Mesothelial cell of epicardium (in vitro differentiated cells): ENCODE measurements around the gene ANO10. TPM values are rescaled to one million over a fixed set of nuclear protein-coding genes. Genes with fewer than 3 reads are reported as not detected.
A peak's percentile ranks its signal among the peaks of the same experiment; 100 is the strongest.
"Not testable (repeated sequence)": the region's sequence is repeated elsewhere in the genome, so short reads cannot be mapped to it uniquely, and the experiment has no call there.

Experiments
- DNase-seq, 2 experiments: peaks; one replicate each; pipeline ENCODE4 v3.0.0; 2021; ENCODE audit warnings: low spot score in 2 of 2; ENCODE audit not compliant: unreplicated experiment in 2 of 2
- H3K27ac Mint-ChIP-seq: 2 replicates; pipeline ENCODE4 v1.8.0; 2021; ENCODE audit warnings: mixed read lengths
- H3K27me3 Mint-ChIP-seq: 2 replicates; pipeline ENCODE4 v1.8.0; 2021; ENCODE audit warnings: low read depth, mixed read lengths
- H3K36me3 Mint-ChIP-seq: 2 replicates; pipeline ENCODE4 v1.8.0; 2021; ENCODE audit warnings: mixed read lengths
- H3K4me1 Mint-ChIP-seq: 2 replicates; pipeline ENCODE4 v1.8.0; 2021; ENCODE audit warnings: mixed read lengths
- H3K4me3 Mint-ChIP-seq: 2 replicates; pipeline ENCODE4 v1.8.0; 2021; ENCODE audit warnings: mild to moderate bottlenecking, moderate library complexity, mixed read lengths
- H3K9me3 Mint-ChIP-seq: 2 replicates; pipeline ENCODE4 v1.8.0; 2021; ENCODE audit warnings: mixed read lengths
- total RNA-seq: library from RNA; stranded (reverse); gene quantifications from 3 replicates; pipeline ENCODE4 v1.2.1, GENCODE V29; 2021
- TF ChIP-seq, protein P1 (sequence below): fragments of 200-600 bp; sonication (generic); IDR thresholded peaks from one replicate; pipeline ENCODE4 v1.5.0; 2021; ENCODE audit warnings: antibody characterized with exemption; ENCODE audit not compliant: unreplicated experiment

ANO10 gene, protein sequence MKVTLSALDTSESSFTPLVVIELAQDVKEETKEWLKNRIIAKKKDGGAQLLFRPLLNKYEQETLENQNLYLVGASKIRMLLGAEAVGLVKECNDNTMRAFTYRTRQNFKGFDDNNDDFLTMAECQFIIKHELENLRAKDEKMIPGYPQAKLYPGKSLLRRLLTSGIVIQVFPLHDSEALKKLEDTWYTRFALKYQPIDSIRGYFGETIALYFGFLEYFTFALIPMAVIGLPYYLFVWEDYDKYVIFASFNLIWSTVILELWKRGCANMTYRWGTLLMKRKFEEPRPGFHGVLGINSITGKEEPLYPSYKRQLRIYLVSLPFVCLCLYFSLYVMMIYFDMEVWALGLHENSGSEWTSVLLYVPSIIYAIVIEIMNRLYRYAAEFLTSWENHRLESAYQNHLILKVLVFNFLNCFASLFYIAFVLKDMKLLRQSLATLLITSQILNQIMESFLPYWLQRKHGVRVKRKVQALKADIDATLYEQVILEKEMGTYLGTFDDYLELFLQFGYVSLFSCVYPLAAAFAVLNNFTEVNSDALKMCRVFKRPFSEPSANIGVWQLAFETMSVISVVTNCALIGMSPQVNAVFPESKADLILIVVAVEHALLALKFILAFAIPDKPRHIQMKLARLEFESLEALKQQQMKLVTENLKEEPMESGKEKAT
- 27.1 to 30.5 TPM (median 29.8 TPM) in 3 replicates for total RNA-seq

DNA sequence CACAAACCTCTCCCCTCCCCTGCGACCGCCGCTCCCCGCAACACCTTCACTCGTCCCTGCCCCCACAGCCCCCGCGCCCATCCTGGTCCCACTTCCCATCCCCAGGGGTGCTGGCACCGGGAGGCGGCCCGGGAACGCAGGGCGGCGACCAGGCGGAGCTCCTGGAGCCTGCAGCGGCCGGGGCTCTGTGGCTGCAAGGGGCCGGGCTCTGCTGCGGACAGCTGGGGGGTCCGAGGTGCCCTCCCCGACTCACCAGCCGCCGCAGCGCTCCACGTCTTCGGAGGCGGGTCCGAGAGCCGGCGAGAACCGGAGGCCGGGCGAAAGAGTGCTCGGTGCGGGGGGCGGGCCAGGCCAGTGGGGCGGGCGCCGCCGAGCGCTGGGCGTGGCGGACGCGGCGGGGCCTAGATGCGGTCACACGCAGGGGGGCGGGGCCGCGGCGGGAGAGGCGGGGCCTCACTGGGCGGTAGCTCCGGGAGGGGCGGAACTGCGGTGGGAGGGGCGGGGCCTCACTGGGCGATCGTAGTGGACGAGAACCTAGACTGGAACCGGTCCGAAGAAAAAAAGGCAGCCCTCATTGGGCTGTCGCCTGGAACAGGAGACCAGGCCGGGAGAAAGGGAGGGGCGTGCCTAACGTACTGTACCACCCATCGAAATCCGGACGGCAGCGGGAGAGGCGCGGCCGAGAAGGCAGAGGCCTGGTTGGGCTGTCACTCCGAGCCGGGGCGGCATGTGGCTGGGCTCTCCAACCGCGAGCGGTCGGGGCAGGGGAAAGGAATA lies at the start of gene ANO10:
ANO10 (minus strand) TSS at position 356 of the 777 bp plus-strand sequence. CDS start 16,159 bp downstream, outside the sequence.
- DNase-seq: peak; percentile 99
- TF ChIP-seq, protein P1, sequence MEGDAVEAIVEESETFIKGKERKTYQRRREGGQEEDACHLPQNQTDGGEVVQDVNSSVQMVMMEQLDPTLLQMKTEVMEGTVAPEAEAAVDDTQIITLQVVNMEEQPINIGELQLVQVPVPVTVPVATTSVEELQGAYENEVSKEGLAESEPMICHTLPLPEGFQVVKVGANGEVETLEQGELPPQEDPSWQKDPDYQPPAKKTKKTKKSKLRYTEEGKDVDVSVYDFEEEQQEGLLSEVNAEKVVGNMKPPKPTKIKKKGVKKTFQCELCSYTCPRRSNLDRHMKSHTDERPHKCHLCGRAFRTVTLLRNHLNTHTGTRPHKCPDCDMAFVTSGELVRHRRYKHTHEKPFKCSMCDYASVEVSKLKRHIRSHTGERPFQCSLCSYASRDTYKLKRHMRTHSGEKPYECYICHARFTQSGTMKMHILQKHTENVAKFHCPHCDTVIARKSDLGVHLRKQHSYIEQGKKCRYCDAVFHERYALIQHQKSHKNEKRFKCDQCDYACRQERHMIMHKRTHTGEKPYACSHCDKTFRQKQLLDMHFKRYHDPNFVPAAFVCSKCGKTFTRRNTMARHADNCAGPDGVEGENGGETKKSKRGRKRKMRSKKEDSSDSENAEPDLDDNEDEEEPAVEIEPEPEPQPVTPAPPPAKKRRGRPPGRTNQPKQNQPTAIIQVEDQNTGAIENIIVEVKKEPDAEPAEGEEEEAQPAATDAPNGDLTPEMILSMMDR: no peak
- H3K36me3 Mint-ChIP-seq: no peaks in the 10 kb centered on the region
- H3K4me1 Mint-ChIP-seq: peaks cover 15% of the 10 kb centered on the region
- no peaks in the 10 kb centered on the region for H3K27me3 Mint-ChIP-seq
- H3K27ac Mint-ChIP-seq: peak within 1 kb of the TSS; percentile 97
- H3K4me3 Mint-ChIP-seq: peak within 1 kb of the TSS; percentile 89
- H3K9me3 Mint-ChIP-seq: no peaks in the 10 kb centered on the region

DNA sequence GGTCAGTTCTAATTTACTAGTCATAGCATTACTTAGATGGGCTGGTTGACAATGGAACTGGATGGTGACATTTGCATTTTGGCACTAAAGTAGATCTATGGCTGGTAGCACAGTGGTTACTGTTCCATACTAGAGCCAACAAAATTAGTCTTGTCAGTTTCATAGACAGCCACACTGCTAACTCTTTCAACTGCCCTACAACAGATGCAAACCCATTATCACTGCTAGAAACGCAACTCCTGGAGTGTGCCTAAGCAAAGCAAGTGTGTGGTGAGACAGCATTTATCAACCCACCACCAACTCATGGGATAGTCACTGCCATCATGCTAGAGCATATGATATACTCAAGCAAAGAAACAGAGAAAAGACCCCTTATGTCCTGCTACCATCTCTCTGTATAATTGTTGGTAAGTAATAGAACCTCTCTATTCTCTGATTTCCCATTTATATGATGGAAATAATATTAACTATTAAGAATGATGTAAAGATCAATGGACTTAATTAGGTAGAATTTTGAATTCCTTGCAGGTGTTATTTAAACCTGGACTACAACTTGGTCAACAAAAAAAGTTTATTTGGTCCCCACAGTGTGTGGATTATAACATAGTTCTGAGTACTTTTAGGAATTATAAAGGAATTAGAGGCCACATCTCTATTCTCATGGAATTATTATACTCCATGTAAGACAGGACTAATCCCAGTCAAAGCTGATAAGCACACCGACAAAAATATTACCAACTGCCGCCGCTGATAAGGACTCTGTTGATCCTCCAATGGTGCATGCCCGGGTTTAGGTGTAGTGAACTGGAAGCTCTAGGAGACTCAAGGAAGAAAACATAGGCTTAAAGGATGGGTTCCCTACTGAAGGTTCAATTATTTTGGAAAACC lies 49.1 kb upstream of the ANO10 start:
- Mint-ChIP-seq H3K9me3 (no peaks in the 10 kb centered on the region), H3K4me3 (no peak overlapping the region), H3K4me1 (peaks cover 2% of the 10 kb centered on the region)

DNA sequence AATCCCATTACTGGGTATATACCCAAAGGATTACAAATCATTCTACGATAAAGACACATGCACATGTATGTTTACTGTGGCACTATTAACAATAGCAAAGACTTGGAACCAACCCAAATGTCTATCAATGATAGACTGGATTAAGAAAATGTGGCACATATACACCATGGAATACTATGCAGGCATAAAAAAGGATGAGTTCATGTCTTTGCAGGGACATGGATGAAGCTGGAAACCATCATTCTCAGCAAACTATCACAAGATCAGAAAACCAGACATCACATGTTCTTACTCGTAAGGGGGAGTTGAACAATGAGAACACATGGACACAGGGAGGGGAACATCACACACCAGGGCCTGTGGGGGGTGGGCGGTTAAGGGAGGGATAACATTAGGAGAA lies 43.2 kb upstream of the ANO10 start:
- H3K9me3 Mint-ChIP-seq: peaks cover 45% of the 10 kb centered on the region
- DNase-seq, H3K4me3 Mint-ChIP-seq, H3K27me3 Mint-ChIP-seq, H3K27ac Mint-ChIP-seq, H3K4me1 Mint-ChIP-seq: not testable (repeated sequence)
- H3K36me3 Mint-ChIP-seq: peaks cover 18% of the 10 kb centered on the region

More for the DNA sequence above, 49.1 kb upstream of the ANO10 start:
- Mint-ChIP-seq H3K36me3 (no peaks in the 10 kb centered on the region), H3K27ac (no peak overlapping the region), H3K27me3 (no peaks in the 10 kb centered on the region)
- TF ChIP-seq, protein P1: no peak
- no peak for DNase-seq

DNA sequence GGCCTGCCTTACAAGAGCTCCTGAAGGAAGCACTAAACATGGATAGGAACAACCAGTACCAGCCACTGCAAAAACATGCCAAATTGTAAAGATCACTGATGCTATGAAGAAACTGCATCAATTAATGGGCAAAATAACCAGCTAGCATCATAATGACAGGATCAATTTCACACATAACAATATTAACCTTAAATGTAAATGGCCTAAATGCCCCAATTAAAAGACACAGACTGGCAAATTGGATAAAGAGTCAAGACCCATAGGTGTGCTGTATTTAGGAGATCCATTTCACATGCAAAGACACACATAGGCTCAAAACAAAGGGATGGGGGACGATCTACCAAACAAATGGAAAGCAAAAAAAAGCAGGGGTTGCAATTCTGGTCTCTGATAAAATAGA lies 39.6 kb upstream of the ANO10 start:
- peaks cover 45% of the 10 kb centered on the region for H3K9me3 Mint-ChIP-seq
- H3K27ac Mint-ChIP-seq, H3K4me3 Mint-ChIP-seq, H3K27me3 Mint-ChIP-seq, H3K4me1 Mint-ChIP-seq, DNase-seq: not testable (repeated sequence)
- peaks cover 18% of the 10 kb centered on the region for H3K36me3 Mint-ChIP-seq

DNA sequence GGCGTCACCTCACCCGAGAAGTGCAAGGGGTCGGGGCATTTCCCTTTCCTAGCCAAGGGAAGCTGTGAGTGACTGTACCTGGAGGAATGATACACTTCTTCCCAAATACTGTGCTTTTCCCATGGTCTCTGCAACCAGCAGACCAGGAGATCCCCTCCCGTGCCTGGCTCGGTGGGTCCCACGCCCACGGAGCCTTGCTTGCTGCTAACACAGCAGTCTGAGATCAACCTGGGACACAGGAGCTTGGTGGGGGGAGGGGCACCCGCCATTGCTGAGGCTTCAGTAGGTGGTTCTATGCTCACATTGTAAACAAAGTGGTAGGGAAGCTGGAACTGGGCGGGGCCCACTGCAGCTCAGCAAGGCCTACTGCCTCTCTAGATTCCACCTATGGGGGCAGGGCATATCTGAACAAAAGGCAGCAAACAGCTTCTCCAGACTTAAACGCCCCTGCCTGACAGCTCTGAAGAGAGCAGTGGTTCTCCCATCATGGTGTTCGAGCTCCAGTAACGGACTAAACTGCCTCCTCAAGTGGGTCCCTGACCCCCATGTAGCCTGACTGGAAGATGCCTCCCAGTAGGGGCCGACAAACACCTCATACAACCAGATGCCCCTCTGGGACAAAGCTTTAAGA lies 37.6 kb upstream of the ANO10 start:
- Mint-ChIP-seq H3K27ac (no peak overlapping the region), H3K36me3 (peaks cover 16% of the 10 kb centered on the region), H3K27me3 (no peaks in the 10 kb centered on the region), H3K9me3 (peaks cover 36% of the 10 kb centered on the region), H3K4me1 (no peaks in the 10 kb centered on the region), H3K4me3 (no peak overlapping the region)
- TF ChIP-seq, protein P1: no peak
- DNase-seq: no peak

DNA sequence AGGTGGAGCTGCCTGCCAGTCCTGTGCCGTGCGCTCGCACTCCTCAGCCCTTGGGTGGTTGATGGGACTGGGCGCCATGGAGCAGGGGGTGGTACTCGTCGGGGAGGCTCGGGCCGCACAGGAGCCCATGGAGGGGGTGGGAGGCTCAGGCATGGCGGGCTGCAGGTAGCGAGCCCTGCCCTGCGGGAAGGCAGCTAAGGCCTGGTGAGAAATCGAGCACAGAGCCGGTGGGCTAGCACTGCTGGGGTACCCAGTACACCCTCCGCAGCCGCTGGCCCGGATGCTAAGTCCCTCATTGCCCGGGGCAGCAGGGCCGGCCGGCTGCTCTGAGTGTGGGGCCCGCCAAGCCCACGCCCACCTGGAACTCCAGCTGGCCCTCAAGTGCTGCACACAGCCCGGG lies 34.6 kb upstream of the ANO10 start:
- not testable (repeated sequence) for H3K27me3 Mint-ChIP-seq

More for the DNA sequence above, 34.6 kb upstream of the ANO10 start:
- not testable (repeated sequence) for H3K4me1 Mint-ChIP-seq, H3K4me3 Mint-ChIP-seq, DNase-seq, H3K27ac Mint-ChIP-seq, H3K36me3 Mint-ChIP-seq
- peaks cover 12% of the 10 kb centered on the region for H3K9me3 Mint-ChIP-seq
